GM18526 (cell line): Measurements from ENCODE around the gene NFKBIE.

Experiments used
- POLR2A ChIP-seq: IDR thresholded peaks from 3 replicates; pipeline ENCODE4 v1.6.1; 2011; ENCODE audit not compliant: insufficient read length; ENCODE audit errors: extremely low read depth

The NFKBIE gene

GRCh38 chr6:44247338-44248302, 17.7 kb downstream of the NFKBIE start:
- TF ChIP-seq POLR2A: peak; percentile 31

GRCh38 chr6:44246663-44247337, 18.6 kb downstream of the NFKBIE start, which contains the start of gene HSP90AB1:
Gene HSP90AB1 (plus strand): TSS chr6:44247101. CDS start chr6:44248630, 1,529 bp downstream.
- peak; percentile 99 for TF ChIP-seq POLR2A

- no peak for TF ChIP-seq POLR2A
Measured at GRCh38 chr6:44245912-44246662, 19.3 kb downstream of the NFKBIE start.

GRCh38 chr6:44245391-44245911, 19.9 kb downstream of the NFKBIE start:
- no peak for TF ChIP-seq POLR2A

GRCh38 chr6:44243345-44243744, 22.0 kb downstream of the NFKBIE start:
- TF ChIP-seq POLR2A: no peak

- TF ChIP-seq POLR2A: no peak
Measured at GRCh38 chr6:44238687-44239350, 26.5 kb downstream of the NFKBIE start.

GRCh38 chr6:44237813-44238433, 27.4 kb downstream of the NFKBIE start:
- no peak for TF ChIP-seq POLR2A

GRCh38 chr6:44237021-44237812, 28.1 kb downstream of the NFKBIE start:
- TF ChIP-seq POLR2A: no peak

GRCh38 chr6:44235891-44236516, 29.3 kb downstream of the NFKBIE start:
- TF ChIP-seq POLR2A: no peak

- no peak for TF ChIP-seq POLR2A
Measured at GRCh38 chr6:44235269-44235668, 30.1 kb downstream of the NFKBIE start.

- no peak for TF ChIP-seq POLR2A
Measured at GRCh38 chr6:44234101-44235025, 31.0 kb downstream of the NFKBIE start.

GRCh38 chr6:44233567-44234100, 31.7 kb downstream of the NFKBIE start:
- no peak for TF ChIP-seq POLR2A
